Measurements from ENCODE around the gene MEX3C.

DNA sequence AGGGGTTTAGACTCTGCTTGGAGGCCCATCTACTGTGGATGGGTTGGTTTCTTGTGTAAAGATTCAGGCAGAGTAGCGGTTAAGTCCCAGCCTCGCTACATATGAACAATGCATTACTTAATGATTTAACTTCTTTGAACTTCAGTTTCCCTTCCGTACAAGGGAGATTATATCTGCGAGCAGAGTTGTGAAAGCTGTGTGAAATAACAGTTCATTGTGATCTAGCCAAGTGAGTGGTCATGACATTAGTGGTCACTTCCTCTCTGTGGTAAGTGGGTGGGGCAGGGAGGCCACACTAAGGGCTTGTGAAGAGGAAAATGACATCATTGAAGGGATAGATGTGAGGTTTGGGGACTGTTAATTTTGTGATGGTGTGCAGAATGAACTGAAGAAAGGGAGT, 14.1 kb upstream of the MEX3C start:
- no peak for TF ChIP-seq EZH2 (IDR thresholded peaks at IDR 0.05; ENCODE audit: insufficient read depth, poor library complexity, severe bottlenecking)
- TF ChIP-seq EZH2phosphoT487 (IDR thresholded peaks at IDR 0.05; ENCODE audit: insufficient read depth, low read depth) = no peak

Measured in GM23248 (cell line).